Astrocyte (in vitro differentiated cells and primary cell): ENCODE results near the gene STOM.

ENCODE experiments used
- EZH2 ChIP-seq: IDR thresholded peaks from 2 replicates; pipeline ENCODE4 v1.6.1; 2012; ENCODE audit warnings: mild to moderate bottlenecking, low read length, inconsistent platforms; ENCODE audit not compliant: insufficient read depth
- TF ChIP-seq, protein P1 (sequence below): IDR thresholded peaks from 2 replicates; pipeline ENCODE4 v1.5.1; 2011; ENCODE audit warnings: low read depth, mild to moderate bottlenecking, inconsistent platforms, low read length, moderate library complexity; ENCODE audit not compliant: insufficient read depth

DNA sequence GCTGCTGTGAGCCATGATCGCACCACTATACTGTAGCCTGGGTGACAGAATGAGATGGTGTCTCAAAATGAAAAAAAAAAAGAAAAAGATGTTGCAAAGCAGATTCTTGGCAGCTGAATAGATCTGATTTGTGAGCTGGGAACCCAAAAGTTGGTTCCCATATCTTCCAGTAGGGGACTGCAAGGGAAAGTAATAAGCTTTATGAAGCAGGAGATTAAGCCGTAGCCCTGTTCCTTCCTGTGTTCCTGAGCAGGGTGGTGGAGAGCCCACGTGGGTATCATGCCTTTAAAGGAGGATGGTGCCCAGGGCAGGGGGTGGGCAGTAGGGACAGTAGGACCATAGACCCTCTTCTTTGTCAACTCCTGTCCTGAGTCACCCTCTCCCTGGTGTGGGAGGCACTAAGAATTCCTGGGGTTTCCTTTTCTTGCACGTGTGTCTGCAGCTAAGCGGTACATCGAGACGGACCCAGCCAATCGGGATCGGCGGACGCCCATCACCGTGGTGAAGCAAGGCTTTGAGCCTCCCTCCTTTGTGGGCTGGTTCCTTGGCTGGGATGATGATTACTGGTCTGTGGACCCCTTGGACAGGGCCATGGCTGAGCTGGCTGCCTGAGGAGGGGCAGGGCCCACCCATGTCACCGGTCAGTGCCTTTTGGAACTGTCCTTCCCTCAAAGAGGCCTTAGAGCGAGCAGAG is 37.9 kb downstream of the STOM start:
- TF ChIP-seq, protein P1, sequence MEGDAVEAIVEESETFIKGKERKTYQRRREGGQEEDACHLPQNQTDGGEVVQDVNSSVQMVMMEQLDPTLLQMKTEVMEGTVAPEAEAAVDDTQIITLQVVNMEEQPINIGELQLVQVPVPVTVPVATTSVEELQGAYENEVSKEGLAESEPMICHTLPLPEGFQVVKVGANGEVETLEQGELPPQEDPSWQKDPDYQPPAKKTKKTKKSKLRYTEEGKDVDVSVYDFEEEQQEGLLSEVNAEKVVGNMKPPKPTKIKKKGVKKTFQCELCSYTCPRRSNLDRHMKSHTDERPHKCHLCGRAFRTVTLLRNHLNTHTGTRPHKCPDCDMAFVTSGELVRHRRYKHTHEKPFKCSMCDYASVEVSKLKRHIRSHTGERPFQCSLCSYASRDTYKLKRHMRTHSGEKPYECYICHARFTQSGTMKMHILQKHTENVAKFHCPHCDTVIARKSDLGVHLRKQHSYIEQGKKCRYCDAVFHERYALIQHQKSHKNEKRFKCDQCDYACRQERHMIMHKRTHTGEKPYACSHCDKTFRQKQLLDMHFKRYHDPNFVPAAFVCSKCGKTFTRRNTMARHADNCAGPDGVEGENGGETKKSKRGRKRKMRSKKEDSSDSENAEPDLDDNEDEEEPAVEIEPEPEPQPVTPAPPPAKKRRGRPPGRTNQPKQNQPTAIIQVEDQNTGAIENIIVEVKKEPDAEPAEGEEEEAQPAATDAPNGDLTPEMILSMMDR: peak; percentile 41
- TF ChIP-seq EZH2: no peak
